HuH-7.5 (cell line): ENCODE data around the gene TBCA.

Source experiments
- DNase-seq: peaks from one replicate; pipeline ENCODE4 v3.0.0; 2011; ENCODE audit warnings: low spot score

The TBCA gene

DNA sequence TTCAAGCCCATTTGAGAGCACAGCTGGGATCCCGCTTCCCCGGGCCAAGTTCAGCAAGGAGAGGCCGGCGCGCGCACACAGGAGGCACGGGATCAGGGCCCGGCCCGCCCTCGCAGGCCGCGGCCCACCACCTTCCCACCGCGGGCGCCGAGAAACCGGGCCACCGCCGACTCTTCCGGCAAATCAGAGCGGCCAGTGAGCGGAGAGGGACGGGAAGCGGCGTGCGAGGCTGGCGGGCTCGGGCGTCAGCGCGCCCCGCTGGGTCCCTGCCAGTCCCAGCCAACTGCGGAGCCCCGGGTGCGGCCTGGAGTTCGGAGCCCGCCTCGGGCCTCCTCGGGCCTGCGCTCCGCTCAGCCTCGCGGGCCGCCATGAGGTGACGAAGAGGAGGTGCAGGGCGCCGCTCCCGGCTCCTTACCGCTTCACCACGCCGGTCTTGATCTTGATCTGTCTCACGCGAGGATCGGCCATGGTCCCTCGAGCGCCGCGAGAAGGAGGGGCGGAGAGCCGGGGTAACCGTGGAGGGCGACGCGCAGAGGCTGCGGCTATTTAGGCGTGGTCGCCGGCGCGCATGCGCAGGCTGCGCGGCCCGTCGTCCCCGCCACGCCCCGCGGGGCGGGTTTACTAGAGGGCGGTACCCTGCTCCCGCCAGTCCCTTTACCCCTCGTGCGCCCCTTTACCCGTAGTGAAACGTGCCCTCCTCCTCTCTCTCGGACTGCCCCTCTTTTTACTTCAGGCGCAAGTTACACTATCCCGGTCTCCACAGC lies at the start of gene TBCA:
TSS of gene TBCA (minus strand) at position 550 of the 764 bp plus-strand sequence. CDS start at position 468, 82 bp downstream.
- peak; percentile 51 for DNase-seq

DNA sequence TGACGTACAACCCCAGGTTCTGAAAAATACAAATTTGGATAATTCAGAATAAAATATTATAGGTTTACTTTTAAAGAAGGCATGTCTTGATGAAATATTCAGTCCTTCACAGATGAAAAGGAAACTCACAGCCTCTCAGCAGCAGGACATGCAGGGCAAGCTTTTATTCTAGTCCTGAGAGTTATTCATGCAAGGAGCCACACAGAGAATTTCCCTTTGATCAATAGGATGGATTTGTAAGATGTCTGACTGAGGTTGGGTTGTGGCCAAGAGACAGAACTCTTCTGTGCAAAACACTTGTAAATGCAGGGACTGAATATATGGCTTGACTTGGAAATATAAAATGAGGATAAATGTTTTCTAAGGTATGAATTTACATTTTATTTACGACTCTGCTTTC lies 48.8 kb upstream of the TBCA start:
- no peak for DNase-seq

DNA sequence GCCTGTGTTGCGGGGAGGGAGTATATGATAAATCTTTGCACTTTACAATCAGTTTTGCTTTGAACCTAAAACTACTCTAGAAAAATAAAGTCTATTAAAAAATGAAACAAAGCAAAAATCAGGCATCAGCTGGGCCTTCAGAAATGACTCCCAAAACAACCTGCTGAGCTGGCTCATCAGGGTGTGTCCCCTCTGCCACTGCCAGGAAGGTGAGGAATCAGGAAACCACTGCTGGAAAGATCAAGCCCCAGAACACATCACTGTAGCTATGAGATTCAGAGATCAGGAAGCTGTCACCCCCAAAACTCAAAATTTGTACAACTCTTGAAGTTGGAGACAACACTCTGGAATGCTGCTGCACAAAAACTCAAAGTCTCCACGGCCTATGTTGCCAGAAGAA lies 40.5 kb upstream of the TBCA start:
- DNase-seq, result no peak

- DNase-seq, result no peak
Observed at GRCh38 chr5:77812926-77813589, 36.9 kb upstream of the TBCA start.

DNA sequence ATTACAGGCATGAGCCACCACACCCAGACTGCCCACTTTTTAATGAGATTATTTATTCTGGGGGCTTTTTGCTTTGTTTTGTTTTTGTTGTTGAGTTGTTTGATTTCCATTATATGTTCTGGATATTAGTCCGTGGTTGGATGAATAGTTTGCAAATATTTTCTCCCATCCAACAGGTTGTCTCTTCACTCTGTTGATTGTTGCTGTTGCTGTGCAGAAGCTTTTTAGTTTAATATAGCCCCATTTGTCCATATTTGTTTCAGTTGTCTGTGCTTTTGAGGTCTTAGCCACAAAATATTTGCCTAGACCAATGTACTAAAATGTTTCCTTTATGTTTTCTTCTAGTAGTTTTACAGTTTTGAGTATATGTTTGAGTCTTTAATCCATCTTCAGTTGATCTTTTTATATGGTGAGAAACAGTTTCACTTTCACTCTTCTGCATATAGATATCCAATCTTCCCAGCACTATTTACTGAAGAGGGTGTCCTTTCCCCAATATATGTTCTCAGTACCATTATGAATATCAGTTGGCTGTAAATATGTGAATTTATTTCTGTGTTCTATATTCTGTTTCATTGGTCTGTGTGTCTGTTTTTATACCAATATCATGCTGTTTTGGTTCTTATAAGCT lies 30.2 kb upstream of the TBCA start:
- no peak for DNase-seq

- DNase-seq, result no peak
Observed at GRCh38 chr5:77798456-77798855, 22.3 kb upstream of the TBCA start.

GRCh38 chr5:77797136-77797535 lies 21.0 kb upstream of the TBCA start:
- DNase-seq, result no peak

GRCh38 chr5:77795846-77796245 lies 19.7 kb upstream of the TBCA start:
- DNase-seq, result no peak

DNA sequence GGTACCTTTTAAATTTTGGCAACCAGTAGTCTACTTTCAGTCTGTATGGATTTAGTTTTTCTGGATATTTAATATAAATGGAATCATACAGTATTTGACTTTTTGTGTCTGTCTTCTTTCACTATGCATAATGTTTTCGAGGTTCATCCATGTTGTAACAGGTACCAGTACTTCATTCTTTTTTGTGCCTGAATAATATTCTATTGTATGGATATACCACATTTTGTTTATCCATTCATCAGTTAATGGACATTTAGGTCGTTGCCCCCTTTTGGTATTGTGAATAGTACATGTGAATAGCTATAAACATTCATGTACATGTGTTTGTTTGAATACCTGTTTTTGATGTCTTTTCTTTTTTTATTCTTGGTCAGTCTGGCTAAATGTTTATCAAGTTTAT lies 19.1 kb upstream of the TBCA start:
- no peak for DNase-seq

DNA sequence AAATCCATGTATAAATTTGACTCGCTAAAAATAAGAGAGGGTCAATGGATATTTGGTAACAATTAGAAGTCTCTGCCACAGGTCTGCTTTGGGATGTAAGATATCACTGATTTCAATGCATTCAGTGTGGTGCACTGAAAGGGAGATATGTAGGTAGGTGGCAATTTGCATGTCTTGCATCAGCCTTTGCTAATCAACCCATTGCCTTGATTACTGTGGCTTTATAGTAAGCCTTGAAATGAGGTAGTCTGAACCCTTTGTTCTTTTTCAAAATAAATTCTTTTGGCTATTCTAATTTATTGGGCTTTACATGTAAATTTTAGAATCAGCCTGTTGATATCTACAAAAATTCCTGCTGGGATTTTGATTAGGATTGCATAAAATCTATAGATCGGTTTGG lies 15.8 kb upstream of the TBCA start:
- DNase-seq, result no peak

DNA sequence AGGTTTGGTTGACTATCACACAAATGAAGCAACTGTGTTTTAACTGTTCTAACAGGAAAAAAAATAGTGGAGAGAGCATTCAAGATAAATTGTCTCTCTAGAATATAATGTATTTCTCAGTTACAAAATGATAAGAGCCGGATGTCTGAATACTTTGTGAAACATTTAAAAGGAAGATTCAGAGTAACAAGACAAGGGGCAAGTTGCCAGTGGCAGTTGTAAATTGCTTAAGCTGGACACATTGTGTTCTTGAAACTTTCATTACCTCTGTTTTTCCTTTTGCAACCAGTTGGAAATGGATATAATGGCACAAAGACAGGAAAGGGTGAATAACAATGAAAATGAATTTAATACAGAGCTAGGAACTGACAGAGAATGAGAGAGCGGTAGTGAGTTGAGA lies 15.2 kb upstream of the TBCA start:
- no peak for DNase-seq

DNA sequence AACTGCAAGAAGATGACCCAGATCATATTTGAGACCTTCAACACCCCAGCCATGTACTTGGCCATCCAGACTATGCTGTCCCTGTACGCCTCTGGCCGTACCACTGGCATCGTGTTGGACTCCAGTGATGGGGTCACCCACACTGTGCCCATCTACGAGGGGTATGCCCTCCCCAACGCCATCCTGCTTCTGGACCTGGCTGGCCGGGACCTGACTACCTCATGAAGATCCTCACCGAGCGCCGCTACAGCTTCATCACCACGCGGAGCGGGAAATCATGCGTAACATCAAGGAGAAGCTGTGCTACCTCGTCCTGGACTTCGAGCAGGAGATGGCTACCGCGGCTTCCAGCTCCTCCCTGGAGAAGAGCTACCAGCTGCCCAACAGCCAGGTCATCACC lies 9.1 kb upstream of the TBCA start:
- DNase-seq, result no peak

DNA sequence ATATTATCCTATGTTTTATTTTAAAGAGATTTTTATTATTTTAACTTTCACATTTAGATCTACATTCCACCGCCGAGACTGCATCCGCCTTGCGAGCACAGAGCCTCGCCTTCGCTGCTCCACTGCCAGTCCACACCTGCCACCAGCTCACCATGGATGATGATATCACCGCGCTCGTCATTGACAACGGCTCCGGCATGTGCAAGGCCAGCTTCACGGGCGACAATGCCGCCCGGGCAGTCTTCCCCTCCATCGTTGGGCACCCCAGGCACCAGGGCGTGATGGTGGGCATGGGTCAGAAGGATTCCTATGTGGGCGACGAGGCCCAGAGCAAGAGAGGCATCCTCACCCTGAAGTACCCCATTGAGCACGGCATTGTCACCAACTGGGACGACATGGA lies 8.6 kb upstream of the TBCA start:
- DNase-seq, result no peak

DNA sequence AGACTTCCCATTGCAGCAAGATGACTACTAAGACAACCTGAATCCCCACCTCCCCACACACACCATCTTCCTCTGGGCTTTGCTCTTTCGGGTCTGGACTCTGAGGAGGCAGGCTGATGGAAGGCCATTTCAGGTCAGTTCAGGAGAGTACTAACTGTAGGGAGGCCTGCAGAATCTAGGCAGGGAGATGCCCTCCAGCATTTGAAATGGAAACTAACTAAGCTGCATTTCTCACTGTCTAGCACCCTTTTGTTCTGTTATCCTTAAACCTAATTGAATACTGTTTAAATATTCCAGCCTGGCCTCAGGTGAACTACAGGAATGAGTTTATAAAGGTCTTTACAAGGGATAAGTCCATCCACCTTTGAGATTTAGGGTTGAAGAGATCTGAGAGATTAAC lies 4.9 kb upstream of the TBCA start:
- DNase-seq, result no peak

GRCh38 chr5:77778881-77779438 lies 2.8 kb upstream of the TBCA start:
- DNase-seq, result no peak

DNA sequence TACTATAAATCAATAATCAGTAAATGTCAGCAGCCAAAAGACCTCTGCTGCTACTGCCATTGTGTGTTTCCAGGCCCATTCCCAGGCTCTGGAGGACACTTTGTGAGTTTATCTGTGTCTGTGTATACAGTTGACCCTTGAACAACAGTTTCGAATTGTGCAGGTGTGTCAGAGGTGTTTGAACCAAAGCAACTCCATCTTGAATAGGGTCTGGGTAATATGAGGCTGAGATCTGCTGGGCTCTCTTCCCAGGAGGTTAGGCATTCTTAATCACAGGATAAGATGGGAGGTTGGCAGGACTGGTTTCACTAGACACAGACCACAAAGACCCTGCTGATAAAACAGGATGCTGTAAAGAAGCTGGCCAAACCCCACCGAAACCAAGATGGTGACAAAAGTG lies 2.3 kb upstream of the TBCA start:
- no peak for DNase-seq

DNA sequence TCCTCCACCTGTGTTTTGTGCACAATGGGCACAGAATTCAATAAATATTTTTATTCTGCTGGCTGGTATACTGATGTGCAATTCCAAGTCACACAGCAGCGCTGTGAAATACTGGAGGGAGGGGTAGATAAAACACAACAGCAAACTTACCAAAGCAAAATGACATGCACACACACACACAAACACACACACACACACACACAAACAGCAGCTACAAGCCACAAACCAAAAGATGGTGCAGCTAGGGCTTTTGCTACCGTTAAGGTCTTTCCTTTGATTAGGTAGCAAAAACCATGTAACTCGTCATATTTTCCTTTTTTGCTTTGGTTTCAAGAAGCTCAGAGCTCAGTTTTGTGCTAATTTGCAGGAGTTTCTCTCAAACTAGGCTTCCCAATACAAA lies 1.8 kb upstream of the TBCA start:
- no peak for DNase-seq

GRCh38 chr5:77777281-77777892 lies 1.2 kb upstream of the TBCA start:
- DNase-seq, result no peak

- no peak for DNase-seq
Observed at GRCh38 chr5:77776554-77777206, 541 bp upstream of the TBCA start.

DNA sequence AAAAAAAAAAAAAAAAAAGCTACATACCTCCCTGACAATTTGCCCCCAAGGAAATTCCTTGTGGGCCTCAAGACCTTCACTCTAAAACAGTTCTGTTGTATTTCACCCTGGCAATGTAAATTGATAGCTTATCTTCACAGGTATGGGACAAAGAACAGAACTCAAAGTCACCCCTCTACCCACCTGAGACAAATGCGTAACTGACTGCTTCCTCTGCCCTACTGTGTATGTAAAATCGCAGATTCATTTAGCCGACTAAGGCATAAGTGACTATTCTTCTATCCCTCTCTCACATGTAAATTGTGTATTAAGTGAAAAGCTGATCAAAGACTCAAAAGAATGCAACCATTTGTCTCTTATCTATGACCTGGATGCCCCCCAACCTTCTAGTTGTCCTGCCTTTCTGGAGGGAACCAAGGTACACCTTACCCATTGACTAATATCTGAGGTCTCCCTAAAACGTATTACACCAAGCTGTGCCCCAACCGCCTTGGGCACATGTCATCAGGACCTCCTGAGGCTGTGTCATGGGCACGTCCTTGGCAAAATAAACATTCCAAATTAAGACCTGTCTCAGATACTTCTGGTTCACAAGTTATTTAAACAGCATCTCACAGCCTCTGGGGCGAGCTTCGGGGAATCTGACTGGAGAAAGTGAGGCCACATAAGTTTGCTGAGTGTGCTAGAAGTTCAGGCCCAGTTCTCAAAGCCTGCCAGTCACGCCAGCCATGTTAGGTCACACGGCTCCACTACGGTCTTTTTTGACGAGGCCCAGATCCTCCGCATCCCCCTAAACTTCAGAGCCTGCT lies 954 bp downstream of the TBCA start:
- DNase-seq, result no peak

DNA sequence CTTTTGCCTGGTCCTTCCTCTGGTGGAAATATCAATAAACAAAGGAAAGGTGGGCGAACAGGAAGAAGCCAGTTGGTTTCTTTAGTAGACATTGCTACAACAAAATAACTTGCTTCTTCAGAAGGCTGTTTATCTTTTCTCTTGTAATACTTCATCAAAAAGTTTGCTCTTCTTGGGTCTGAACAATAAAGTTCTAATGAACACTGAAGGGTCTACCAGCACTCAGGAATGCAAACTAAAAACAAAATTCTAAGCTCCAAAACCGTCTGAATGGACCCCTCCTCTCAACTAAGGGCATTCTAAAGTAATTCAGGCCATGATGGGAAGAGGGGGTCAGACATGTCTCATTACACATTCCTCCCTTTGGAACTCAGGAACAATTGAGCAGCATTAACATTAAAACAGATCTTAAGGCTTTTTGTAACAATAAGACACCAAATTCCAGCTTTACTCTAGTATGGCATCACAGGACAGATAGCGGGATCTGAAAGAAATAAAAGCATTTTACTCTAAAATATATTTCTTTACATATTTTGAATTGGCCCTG lies 2.3 kb downstream of the TBCA start:
- DNase-seq, result no peak
